Ascending aorta (tissue), 2 donors: ENCODE data around the gene APC2. TPM values are rescaled to one million over a fixed set of nuclear protein-coding genes. Genes with fewer than 3 reads are reported as not detected.

Source experiments
- DNase-seq, 2 donors: peaks; one replicate each; pipeline ENCODE4 v3.0.0-alpha.2; 2019; ENCODE audit warnings: low spot score in 2 of 2
- H3K27ac ChIP-seq, 2 donors: fragments of 200-600 bp; sonication (generic); one replicate each; pipeline ENCODE4 v1.5.1; 2016 to 2017; ENCODE audit warnings: mild to moderate bottlenecking in 1 of 2
- H3K27me3 ChIP-seq: fragments of 200-600 bp; sonication (generic); one replicate; pipeline ENCODE4 v1.5.1; 2017
- H3K36me3 ChIP-seq, 2 donors: fragments of 200-600 bp; sonication (generic); one replicate each; pipeline ENCODE4 v1.5.1; 2016
- H3K4me1 ChIP-seq, 2 donors: fragments of 200-600 bp; sonication (generic); one replicate each; pipeline ENCODE4 v1.5.1; 2016 to 2017; ENCODE audit warnings: mild to moderate bottlenecking in 1 of 2
- H3K4me3 ChIP-seq, 2 donors: fragments of 200-600 bp; sonication (generic); one replicate each; pipeline ENCODE4 v1.5.1; 2016 to 2017; ENCODE audit warnings: mild to moderate bottlenecking in 1 of 2
- H3K9me3 ChIP-seq, 2 donors: fragments of 200-600 bp; sonication (generic); one replicate each; pipeline ENCODE4 v1.5.1; 2016
- CTCF ChIP-seq, 3 experiments: fragments of 200-600 bp in 2 of 3; fragments of 450-650 bp in 1 of 3; sonication (generic) in 2 of 3; IDR thresholded peaks; one replicate each; pipeline ENCODE4 v1.5.1; 2016 to 2019; ENCODE audit warnings: antibody characterized with exemption in 3 of 3, mild to moderate bottlenecking in 1 of 3, moderate library complexity in 1 of 3
- intact Hi-C: fragments of 100-400 bp; cut with DNase I; formaldehyde crosslinking; loops from one replicate; pipeline ENCODE4 v1.15.1; 2023
- total RNA-seq: library from RNA; depleted of rRNA; stranded (reverse); fragments of >200 nt; gene quantifications from one replicate; pipeline ENCODE4 v1.1.0, GENCODE V29; 2016

APC2 gene
- total RNA-seq, 1 donor from 2014 or later, result not detected

DNA sequence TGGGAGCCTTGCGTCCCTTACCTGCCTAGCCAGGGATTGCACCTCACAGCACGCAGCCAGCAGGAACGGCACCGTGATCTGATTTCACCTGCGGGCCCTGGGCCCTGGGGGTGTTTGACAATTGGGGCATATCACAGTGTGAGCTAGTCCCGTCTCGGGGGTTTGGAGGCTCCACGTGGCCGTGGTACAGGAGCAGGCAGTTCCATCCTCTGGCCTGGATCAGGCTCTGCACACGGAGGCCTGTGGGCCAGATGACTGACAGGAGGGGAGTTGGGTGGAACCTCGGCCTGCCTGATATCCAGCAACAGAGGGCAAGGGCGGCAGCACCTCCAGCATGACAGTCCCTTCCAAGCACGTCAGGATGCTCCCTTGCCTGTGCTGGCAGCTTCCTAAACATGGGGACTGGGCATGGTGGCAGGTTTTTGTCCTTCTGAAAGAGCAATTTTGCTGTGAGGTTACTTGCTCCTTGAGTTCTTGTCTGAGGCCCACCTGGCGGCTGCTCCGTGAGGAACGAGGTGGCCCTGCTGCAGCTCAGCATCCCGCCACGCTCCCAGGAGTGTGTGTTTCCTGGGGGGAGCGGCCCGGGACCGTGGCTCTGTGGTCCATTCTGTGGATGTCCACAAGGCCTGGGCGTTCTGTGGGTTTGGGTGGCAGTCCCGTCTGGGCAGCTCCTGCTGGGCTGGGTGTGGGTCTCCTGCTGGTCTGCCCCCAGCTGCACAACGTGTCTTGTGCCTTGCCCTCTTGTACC, 18.0 kb upstream of the APC2 start:
- Histone ChIP-seq H3K4me1 (no peaks in the 10 kb centered on the region), H3K27ac (no peak overlapping the region), H3K27me3 (no peaks in the 10 kb centered on the region), H3K36me3 (peaks cover 63 to 88% of the 10 kb centered on the region in 2 donors), H3K4me3 (no peak overlapping the region), H3K9me3 (no peaks in the 10 kb centered on the region)
- intact Hi-C loops, result no loop called here
- no peak for DNase-seq
- TF ChIP-seq CTCF (IDR thresholded peaks at IDR 0.05), result no peak

GRCh38 chr19:1432507-1432887, 17.4 kb upstream of the APC2 start:
- Histone ChIP-seq H3K4me1 (no peaks in the 10 kb centered on the region), H3K27ac (no peak overlapping the region), H3K36me3 (peaks cover 58 to 82% of the 10 kb centered on the region in 2 donors), H3K27me3 (no peaks in the 10 kb centered on the region), H3K4me3 (no peak overlapping the region), H3K9me3 (no peaks in the 10 kb centered on the region)
- no peak for TF ChIP-seq CTCF (IDR thresholded peaks at IDR 0.05)
- intact Hi-C loops, result no loop called here
- DNase-seq, result no peak

- no peak overlapping the region for H3K4me3 ChIP-seq
- no peaks in the 10 kb centered on the region for H3K27me3 ChIP-seq
- H3K9me3 ChIP-seq, result no peaks in the 10 kb centered on the region
- TF ChIP-seq CTCF (IDR thresholded peaks at IDR 0.05), result no peak
- no peak overlapping the region for H3K27ac ChIP-seq
- H3K4me1 ChIP-seq, result no peaks in the 10 kb centered on the region
- H3K36me3 ChIP-seq, result peaks cover 58 to 73% of the 10 kb centered on the region in 2 donors
- DNase-seq, result no peak
- intact Hi-C loops, result no loop called here
These were observed 16.5 kb upstream of the APC2 start for GRCh38 chr19:1433119-1434039.

DNA sequence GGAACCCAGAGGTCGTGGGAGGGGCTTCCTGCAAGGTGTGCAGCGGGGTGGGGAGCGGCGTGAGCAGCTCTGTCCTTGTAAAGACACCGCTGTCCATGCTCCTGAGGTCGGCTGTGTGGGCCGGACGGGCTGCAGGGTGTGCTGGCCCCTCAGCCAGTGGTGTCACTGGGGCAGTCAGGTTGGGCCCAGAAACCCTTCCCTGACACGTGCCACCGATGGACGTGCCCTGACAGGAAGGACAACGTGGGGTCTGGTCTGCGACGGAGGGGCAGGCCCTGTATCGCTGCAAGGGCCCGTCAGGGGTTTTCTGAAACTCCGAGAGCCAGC, 15.9 kb upstream of the APC2 start:
- H3K27me3 ChIP-seq, result no peaks in the 10 kb centered on the region
- no peak overlapping the region for H3K27ac ChIP-seq
- no peak overlapping the region for H3K4me3 ChIP-seq
- H3K4me1 ChIP-seq, result peaks cover 1 to 2% of the 10 kb centered on the region in 2 donors
- intact Hi-C loops, result no loop called here
- no peak for DNase-seq
- no peaks in the 10 kb centered on the region for H3K9me3 ChIP-seq
- peaks cover 55 to 67% of the 10 kb centered on the region in 2 donors for H3K36me3 ChIP-seq
- no peak for TF ChIP-seq CTCF (IDR thresholded peaks at IDR 0.05)

GRCh38 chr19:1434577-1435060, 15.3 kb upstream of the APC2 start:
- Histone ChIP-seq H3K9me3 (no peaks in the 10 kb centered on the region), H3K4me3 (no peak overlapping the region), H3K36me3 (peaks cover 53 to 66% of the 10 kb centered on the region in 2 donors), H3K27ac (no peak overlapping the region), H3K4me1 (peaks cover 8% of the 10 kb centered on the region in 2 donors), H3K27me3 (no peaks in the 10 kb centered on the region)
- DNase-seq, result no peak
- TF ChIP-seq CTCF (IDR thresholded peaks at IDR 0.05), result no peak
- intact Hi-C loops, result loop anchor here (5.0 kb wide), 1 partner anchor 78 kb away; the partner anchor contains the start of gene ADAMTSL5
